Measurements from ENCODE around the gene TBC1D10A. TPM values are rescaled to one million over a fixed set of nuclear protein-coding genes. Genes with fewer than 3 reads are reported as not detected.

Gene TBC1D10A
- polyA plus RNA-seq, 1 of the 3 experiments (the other 2 are of a cell fraction) = 15.3 TPM

DNA sequence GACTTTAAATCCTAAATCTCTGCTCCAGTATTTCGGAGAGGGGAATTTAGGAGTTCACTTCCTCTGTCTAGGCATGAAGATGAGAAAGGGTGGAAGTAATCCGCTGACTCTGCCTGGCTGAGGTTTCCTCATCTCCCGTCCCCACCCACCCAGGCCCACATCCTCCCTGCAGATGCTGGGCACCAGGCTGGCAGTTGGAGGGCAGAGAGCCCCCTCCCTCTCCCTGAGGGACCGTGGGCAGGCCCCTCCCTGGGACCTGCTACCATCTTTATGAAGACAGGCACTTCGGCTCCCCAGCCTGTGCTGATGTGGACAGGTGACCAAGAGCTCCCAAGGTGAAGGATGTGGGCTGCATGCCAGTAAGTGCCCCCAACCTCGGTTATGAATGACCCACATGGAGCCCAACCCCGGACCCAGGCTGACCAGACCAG is 44.1 kb downstream of the TBC1D10A start:
- no peaks in the 10 kb centered on the region for H3K9me3 ChIP-seq
- H3K36me3 ChIP-seq (replicated peaks in 1 of 2; ENCODE audit: control insufficient read depth in 1 of 2, insufficient read depth in 2 of 2, low read length in 1 of 2) = peaks cover 0 to 2% of the 10 kb centered on the region in 2 experiments
- peaks cover 0 to 8% of the 10 kb centered on the region in 2 experiments; a peak in 3 of 4 replicates for H3K4me1 ChIP-seq (ENCODE audit: control insufficient read depth in 1 of 2, insufficient read depth in 2 of 2, low read depth in 1 of 2, low read length in 1 of 2)
- CTCF ChIA-PET = interaction anchor here (1.9 to 12.9 kb wide), 3 partner anchors 20 to 174 kb away, joined by 8 to 228 read pairs (median 10); partner anchors contain the start of genes RNF215 and SEC14L2
- no peaks in the 10 kb centered on the region for H3K79me2 ChIP-seq (ENCODE audit: insufficient read depth)
- no peak overlapping the region for H2AFZ ChIP-seq (ENCODE audit: low read depth)
- DNase-seq = no peak
- peaks cover 3% of the 10 kb centered on the region; the same call in 1 of the 2 replicates for H4K20me1 ChIP-seq (ENCODE audit: insufficient read depth)
- no peak overlapping the region for H3K27ac ChIP-seq (ENCODE audit: low read depth in 2 of 2, low read length in 1 of 2)
- H3K27me3 ChIP-seq (ENCODE audit: insufficient read depth) = no peaks in the 10 kb centered on the region
- TF ChIP-seq ELF1 (IDR thresholded peaks at IDR 0.05) = no peak
- no peak for TF ChIP-seq RXRA (IDR thresholded peaks at IDR 0.05; ENCODE audit: borderline replicate concordance, low read depth)
- no peak for TF ChIP-seq SMC3 (IDR thresholded peaks at IDR 0.05; ENCODE audit: low read depth, low read length)
- TF ChIP-seq, protein P1, sequence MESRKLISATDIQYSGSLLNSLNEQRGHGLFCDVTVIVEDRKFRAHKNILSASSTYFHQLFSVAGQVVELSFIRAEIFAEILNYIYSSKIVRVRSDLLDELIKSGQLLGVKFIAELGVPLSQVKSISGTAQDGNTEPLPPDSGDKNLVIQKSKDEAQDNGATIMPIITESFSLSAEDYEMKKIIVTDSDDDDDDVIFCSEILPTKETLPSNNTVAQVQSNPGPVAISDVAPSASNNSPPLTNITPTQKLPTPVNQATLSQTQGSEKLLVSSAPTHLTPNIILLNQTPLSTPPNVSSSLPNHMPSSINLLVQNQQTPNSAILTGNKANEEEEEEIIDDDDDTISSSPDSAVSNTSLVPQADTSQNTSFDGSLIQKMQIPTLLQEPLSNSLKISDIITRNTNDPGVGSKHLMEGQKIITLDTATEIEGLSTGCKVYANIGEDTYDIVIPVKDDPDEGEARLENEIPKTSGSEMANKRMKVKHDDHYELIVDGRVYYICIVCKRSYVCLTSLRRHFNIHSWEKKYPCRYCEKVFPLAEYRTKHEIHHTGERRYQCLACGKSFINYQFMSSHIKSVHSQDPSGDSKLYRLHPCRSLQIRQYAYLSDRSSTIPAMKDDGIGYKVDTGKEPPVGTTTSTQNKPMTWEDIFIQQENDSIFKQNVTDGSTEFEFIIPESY (IDR thresholded peaks at IDR 0.05; ENCODE audit: borderline replicate concordance, low read depth) = no peak
- TF ChIP-seq NFIC (IDR thresholded peaks at IDR 0.05; ENCODE audit: borderline replicate concordance) = no peak
- TF ChIP-seq, protein P2, sequence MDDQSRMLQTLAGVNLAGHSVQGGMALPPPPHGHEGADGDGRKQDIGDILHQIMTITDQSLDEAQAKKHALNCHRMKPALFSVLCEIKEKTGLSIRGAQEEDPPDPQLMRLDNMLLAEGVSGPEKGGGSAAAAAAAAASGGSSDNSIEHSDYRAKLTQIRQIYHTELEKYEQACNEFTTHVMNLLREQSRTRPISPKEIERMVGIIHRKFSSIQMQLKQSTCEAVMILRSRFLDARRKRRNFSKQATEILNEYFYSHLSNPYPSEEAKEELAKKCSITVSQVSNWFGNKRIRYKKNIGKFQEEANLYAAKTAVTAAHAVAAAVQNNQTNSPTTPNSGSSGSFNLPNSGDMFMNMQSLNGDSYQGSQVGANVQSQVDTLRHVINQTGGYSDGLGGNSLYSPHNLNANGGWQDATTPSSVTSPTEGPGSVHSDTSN (IDR thresholded peaks at IDR 0.05) = no peak
- no peak for TF ChIP-seq SIN3A (IDR thresholded peaks at IDR 0.05; ENCODE audit: borderline replicate concordance, low read depth, low read length)
- TF ChIP-seq FOSL2 (IDR thresholded peaks at IDR 0.05; ENCODE audit: borderline replicate concordance, low read depth) = no peak
- TF ChIP-seq MAX (IDR thresholded peaks at IDR 0.05; ENCODE audit: low read depth) = no peak
- TF ChIP-seq RCOR1 (IDR thresholded peaks at IDR 0.05; ENCODE audit: low read length) = no peak
- no peak for TF ChIP-seq GABPA (IDR thresholded peaks at IDR 0.05; ENCODE audit: low read depth)
- no peak for TF ChIP-seq MXI1 (IDR thresholded peaks at IDR 0.05; ENCODE audit: low read depth, low read length)
- TF ChIP-seq NRF1 (IDR thresholded peaks at IDR 0.05; ENCODE audit: low read depth, low read length) = no peak
- TF ChIP-seq EP300 (IDR thresholded peaks at IDR 0.05; ENCODE audit: borderline replicate concordance in 1 of 2, low read depth in 1 of 2, low read length in 1 of 2) = no peak
- no peak for TF ChIP-seq POLR2AphosphoS5 (IDR thresholded peaks at IDR 0.05; ENCODE audit: low read depth, low read length)
- no peak for TF ChIP-seq RAD21 (IDR thresholded peaks at IDR 0.05; ENCODE audit: low read length)
- TF ChIP-seq GATA2 (CRISPR knock-in tag; IDR thresholded peaks at IDR 0.05) = no peak
- TF ChIP-seq TAF1 (IDR thresholded peaks at IDR 0.05; ENCODE audit: borderline replicate concordance, low read depth, low read length) = no peak
- no peak overlapping the region for H3K4me3 ChIP-seq (ENCODE audit: low read depth in 2 of 2, low read length in 1 of 2)
- no peak overlapping the region for H3K4me2 ChIP-seq
- H3K9me2 ChIP-seq = no peaks in the 10 kb centered on the region
- 81% methylated on average over 4 of the region's 7 CpGs for WGBS (ENCODE audit: low lambda C conversion rate)
- H3K9ac ChIP-seq = no peak overlapping the region
- H3F3A ChIP-seq (replicated peaks; ENCODE audit: insufficient read depth) = peaks cover 18% of the 10 kb centered on the region
- POLR2A ChIA-PET = interaction anchor here (0.5 kb wide), 1 partner anchor 373 kb away, joined by 5 read pairs; no protein-coding TSS in a partner anchor
